NCI-H1436 treated with DMSO at 0.1 percent for 48 hours (cell line): Measurements from ENCODE around the gene MEI4.
"Not testable (repeated sequence)": the region's sequence is repeated elsewhere in the genome, so short reads cannot be mapped to it uniquely, and the experiment has no call there.

Experiments used
- DNase-seq: peaks from one replicate; lab custom pipeline; 2025; lab: John Stamatoyannopoulos, UW

MEI4 gene

GRCh38 chr6:77678048-77678447 lies 25.2 kb downstream of the MEI4 start:
- no peak for DNase-seq

GRCh38 chr6:77683515-77683914 lies 30.7 kb downstream of the MEI4 start:
- no peak for DNase-seq

GRCh38 chr6:77686931-77687330 lies 34.1 kb downstream of the MEI4 start:
- DNase-seq, result no peak

- DNase-seq, result no peak
These were observed 35.8 kb downstream of the MEI4 start for GRCh38 chr6:77688649-77689048.

GRCh38 chr6:77700095-77700494 lies 47.3 kb downstream of the MEI4 start:
- not testable (repeated sequence) for DNase-seq

- no peak for DNase-seq
These were observed 54.8 kb downstream of the MEI4 start for GRCh38 chr6:77707603-77708002.

- DNase-seq, result no peak
These were observed 62.7 kb downstream of the MEI4 start for GRCh38 chr6:77715588-77715987.

- DNase-seq, result no peak
These were observed 63.5 kb downstream of the MEI4 start for GRCh38 chr6:77716311-77716710.

GRCh38 chr6:77736010-77736409 lies 83.2 kb downstream of the MEI4 start:
- not testable (repeated sequence) for DNase-seq

- DNase-seq, result no peak
These were observed 87.5 kb downstream of the MEI4 start for GRCh38 chr6:77740380-77740779.

GRCh38 chr6:77752156-77752555 lies 99.3 kb downstream of the MEI4 start:
- not testable (repeated sequence) for DNase-seq

GRCh38 chr6:77762386-77762785 lies 109.5 kb downstream of the MEI4 start:
- no peak for DNase-seq

- no peak for DNase-seq
These were observed 110.3 kb downstream of the MEI4 start for GRCh38 chr6:77763124-77763523.

- DNase-seq, result no peak
These were observed 111.5 kb downstream of the MEI4 start for GRCh38 chr6:77764364-77764763.

- no peak for DNase-seq
These were observed 120.5 kb downstream of the MEI4 start for GRCh38 chr6:77773157-77773822.

GRCh38 chr6:77774457-77774856 lies 121.6 kb downstream of the MEI4 start:
- no peak for DNase-seq

GRCh38 chr6:77776441-77776840 lies 123.6 kb downstream of the MEI4 start:
- DNase-seq, result no peak

- DNase-seq, result no peak
These were observed 125.7 kb downstream of the MEI4 start for GRCh38 chr6:77778527-77778926.

- DNase-seq, result no peak
These were observed 134.2 kb downstream of the MEI4 start for GRCh38 chr6:77786935-77787629.

GRCh38 chr6:77796824-77797809 lies 144.3 kb downstream of the MEI4 start:
- DNase-seq, result no peak

- DNase-seq, result no peak
These were observed 159.5 kb downstream of the MEI4 start for GRCh38 chr6:77812304-77812703.

GRCh38 chr6:77813090-77813489 lies 160.3 kb downstream of the MEI4 start:
- DNase-seq, result no peak

GRCh38 chr6:77814119-77814518 lies 161.3 kb downstream of the MEI4 start:
- DNase-seq, result no peak
